AG08395 (cell line): ENCODE data around the gene SYTL3.
"Not testable (repeated sequence)": the region's sequence is repeated elsewhere in the genome, so short reads cannot be mapped to it uniquely, and the experiment has no call there.

Experiments used
- DNase-seq: peaks from one replicate; pipeline ENCODE4 v3.0.0; 2012; ENCODE audit warnings: mixed read lengths, low spot score

The SYTL3 gene

DNA sequence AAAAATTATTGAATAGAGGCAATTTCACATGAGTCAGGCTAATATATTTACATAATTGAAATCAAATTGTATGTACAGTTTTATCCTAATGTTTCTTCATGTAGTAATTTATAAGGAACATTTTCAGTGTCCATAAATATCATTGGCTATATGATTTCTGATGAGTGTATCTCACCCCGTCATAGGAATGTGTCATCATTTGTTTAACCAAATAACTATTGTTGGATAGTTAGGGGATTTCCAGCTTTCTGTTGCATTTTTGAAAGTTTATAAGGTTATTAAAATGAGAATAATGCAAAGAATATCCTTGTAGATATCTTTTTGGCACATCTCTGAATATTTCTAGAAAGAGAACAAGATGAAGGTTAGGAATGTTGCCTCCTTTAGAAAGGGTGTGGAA lies 39.0 kb downstream of the SYTL3 start:
- no peak for DNase-seq

DNA sequence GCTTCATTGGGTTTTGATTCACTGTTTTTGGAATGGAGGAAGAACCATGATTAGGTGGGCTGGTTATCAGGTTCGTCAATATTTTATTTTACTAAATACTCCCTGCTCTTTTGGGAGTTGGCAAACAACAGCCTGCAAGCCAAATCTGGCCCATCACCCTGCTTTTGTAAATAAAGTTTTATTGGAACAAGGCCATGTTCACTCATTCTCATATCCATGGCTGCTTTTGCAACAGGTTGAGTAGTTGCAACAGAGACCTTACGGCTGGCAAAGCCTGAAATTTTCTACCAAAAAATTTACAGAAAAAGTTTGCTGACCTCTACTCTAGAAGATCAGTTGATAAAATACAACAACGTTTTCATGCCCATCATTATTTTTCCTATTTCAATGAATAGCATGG lies 45.1 kb downstream of the SYTL3 start:
- no peak for DNase-seq

DNA sequence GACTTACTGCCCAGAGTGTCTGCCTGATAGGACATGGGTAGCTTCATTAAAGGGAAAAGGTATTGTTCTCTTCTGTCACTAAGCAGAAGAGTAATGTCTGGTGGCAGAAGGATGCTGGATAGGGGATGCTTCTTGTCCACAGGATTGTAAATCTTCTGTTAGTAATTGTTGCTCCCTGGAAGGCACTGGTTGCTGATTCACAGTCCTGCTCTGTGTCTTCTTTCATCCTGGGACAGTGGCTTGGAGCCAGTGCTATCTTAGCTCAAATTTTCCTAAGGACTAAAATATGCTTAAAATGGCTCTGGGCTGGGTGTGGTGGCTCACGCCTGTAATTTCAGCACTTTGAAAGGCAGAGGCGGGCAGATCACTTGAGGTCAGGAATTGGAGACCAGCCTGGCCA lies 48.0 kb downstream of the SYTL3 start:
- peak; percentile 92 for DNase-seq

DNA sequence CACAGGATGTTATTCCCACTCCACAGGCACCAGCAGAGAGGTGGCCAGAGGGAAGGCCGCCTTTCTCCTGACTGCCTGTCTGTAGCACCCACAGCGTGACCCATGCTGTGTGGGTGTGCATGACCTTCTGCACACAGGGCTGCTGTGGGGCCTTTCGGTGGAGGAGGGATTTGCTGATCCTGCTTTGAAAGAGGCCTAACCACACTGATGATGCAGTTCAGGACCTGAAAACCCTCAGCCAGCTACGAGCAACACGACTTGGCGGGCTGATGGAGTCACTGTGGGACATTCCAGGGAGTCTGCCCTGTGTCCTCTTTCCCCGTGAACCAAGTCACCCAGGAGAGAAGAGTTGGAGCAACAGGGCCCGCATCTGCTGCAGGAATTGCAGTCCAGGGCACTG lies 49.1 kb downstream of the SYTL3 start:
- no peak for DNase-seq

DNA sequence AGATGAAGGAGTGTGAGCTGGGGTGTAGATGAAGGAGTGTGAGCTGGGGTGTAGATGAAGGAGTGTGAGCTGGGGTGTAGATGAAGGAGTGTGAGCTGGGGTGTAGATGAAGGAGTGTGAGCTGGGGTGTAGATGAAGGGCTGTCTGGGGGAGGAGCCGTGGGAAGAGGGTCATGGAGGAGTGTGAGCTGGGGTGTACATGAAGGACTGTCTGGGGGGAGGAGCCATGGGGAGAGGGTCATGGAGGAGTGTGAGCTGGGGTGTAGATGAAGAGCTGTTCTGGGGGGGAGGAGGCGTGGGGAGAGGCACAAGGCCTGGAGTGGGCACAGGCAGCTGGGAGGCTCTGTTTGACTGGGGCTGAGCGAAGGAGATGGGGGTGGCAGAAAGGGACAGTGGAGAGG lies 51.4 kb downstream of the SYTL3 start:
- not testable (repeated sequence) for DNase-seq

DNA sequence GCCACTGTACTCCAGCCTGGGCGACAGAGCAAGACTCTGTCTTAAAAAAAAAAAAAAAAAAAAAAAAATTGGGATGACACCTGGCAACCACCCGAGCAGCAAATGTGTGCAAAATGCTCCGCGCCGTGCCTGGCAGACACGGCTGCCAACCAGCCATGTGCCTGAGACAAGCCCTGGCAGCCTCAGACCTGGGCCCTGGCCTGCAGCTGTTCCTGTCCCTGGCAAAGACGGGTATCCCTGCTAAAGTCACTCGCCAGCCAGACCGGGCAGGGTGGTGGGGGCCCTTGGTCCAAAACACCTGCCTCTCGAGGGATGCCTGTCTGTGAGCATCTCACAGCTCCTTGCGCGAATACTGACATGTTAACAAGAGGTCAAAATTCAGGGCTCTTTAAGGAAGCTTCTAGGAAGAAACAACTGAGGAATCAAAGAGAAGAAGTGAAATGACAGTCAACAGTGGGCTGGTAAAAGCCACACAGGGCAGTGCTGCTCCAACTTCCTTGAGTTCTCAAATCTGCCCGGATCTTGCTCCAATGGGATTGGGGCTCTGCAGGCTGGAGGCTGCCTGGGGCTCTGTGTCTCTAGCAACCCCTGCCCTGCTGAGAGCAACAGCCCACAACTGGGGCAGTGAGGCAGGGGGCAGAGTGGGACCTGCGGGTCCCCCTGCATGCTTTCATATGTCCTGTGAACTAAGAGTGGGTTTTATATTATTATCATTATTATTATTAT lies 53.4 kb downstream of the SYTL3 start:
- DNase-seq: no peak

DNA sequence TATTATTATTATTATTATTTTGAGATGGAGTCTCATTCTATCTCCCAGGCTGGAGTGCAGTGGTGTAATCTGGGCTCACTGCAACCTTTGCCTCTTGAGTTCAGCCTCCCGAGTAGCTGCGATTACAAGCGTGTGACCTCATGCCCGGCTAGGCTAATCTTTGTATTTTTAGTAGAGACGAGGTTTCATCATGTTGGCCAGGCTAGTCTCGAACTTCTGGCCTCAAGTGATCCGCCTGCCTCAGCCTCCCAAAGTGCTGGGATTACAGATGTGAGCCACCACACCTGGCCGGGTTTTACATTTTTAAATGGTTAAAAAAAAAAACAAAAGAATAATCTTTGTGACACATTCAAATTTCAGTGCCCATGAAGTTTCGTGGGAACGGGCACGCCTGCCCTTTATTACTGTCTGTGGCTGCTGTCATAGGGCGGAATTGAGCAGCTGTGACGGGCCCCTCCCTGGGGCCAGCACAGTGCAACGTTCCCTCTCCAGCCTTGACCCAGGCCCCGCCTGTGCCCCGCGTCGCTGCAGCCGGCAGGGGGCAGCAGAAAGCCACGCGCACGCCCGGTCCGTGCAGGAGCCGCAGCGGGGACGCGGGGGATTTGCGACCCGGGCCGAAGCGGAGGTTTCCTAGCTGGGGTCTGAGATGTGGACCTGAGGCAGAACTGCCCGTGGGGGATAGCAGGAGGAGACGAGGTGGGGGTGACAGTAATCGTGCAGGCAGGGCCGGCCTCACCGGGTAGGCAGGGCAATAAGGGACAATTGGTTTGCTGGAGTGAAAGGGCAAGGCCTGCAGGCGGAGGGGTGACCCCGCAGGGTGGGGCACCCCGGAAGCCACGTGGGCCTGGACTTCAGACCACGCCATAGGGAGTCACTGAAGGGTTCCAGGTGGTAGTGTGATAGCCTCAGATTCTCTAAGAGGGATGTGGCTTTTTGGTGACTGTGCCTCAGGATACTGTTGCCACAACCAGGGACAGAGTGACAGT lies 54.3 kb downstream of the SYTL3 start:
- peak; percentile 86 for DNase-seq

DNA sequence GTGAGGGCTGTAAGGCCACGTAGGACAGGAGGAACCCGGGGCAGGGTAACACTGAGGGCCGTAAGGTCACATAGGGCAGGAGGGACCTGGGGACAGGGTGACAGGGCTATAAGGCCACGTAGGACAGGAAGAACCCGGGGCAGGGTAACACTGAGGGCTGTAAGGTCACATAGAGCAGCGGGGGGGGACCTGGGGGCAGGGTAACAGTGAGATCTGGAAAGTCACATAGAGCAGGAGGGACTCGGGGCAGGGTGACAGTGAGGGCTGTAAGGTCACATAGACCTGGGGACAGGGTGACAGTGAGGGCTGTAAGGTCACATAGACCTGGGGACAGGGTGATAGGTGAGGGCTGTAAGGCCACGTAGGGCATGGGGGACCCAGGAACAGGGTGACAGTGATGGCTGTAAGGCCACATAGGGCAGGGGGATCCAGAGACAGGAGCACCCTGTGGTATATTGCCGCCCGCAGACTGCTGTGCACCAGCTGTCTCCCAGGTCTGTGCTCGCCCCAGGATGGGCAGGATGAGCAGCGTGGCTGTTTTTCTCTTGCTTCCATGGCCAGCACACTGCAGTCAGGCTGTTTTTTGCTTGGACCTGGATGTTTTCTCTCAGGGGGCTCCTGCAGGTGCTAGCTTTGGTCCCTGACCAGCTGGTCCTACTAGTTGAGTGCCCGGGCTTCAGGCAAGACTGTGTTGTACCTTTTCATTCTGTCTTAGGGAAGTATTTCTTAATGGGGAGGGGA lies 55.7 kb downstream of the SYTL3 start:
- DNase-seq: no peak

DNA sequence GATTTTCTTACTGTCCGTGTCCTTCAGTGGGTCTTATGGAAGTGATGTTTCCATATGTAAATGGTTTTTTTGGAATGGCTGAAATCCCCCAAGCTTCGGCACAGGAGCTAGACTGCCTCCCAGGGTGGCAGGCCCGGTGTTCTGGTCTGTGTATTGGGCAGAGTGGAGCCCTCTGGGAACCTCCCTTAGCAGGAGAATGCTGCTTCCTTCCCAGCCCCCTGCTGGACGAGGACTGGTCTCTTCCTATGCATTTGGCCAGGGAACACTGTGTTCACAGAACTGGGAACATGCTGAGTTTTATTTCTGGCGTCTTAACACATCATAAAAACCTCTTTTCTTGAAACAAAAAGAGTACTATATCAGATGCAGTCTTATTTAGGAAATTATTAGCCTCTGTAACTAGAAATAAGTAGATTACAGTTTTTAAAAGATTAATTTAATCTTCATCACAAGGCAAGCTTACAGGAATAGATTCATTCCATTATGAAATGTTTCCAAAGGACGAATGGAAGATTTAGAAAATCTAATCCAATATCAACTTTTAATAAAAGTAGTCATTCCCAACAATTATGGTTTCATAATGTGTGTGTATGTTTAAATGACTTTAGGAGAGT lies 56.6 kb downstream of the SYTL3 start:
- DNase-seq: peak; percentile 55

DNA sequence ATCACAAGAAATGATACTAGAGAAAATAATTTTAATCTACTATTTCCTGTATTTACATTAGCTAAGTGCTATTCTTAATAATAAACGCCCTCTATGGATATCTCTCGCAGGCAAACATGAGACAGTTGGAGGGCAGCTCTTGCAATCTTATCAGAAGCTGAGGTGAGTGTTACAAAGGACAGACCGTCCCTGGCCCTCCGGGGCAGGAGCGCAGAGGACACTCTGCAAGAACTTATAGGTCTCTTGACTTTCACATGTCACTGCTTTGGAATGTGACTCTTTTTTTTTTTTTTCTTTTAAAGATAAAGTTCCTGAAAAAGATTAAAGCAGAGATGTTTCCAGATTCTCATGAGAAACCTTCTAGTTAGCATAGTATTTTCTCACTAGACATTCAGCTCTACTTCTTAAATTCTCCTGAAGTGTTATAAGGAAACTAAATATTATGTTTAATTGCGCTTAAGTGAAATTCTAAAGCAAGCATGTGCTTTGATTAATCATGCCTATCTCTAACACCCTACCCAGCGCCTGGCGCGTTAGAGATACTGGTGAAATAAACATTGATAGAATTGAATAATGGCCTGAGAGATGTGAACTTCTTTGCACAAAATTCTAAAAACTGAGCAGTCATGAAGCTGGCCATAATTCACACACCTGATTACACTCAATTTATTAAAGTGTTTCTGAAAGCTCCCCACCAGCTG lies 57.4 kb downstream of the SYTL3 start:
- DNase-seq: peak; percentile 29

DNA sequence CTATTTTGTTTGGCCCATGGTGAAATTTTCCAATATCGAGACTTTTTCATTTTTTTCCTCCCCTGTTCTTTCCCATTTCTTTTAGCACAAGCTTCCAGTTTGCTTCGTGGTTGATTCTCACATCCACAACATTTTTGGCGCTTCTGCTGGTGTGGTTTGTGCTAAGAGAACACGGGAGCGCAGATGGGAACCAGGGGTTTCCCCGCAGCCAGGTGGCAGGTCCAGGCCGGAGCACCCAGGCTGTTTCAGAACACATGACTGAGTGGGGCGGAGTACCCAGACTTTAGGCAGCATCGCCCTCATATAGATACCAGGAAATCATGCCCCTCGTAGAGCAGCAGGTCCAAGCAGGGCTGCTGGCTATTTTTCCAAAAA lies 58.0 kb downstream of the SYTL3 start:
- DNase-seq: no peak

DNA sequence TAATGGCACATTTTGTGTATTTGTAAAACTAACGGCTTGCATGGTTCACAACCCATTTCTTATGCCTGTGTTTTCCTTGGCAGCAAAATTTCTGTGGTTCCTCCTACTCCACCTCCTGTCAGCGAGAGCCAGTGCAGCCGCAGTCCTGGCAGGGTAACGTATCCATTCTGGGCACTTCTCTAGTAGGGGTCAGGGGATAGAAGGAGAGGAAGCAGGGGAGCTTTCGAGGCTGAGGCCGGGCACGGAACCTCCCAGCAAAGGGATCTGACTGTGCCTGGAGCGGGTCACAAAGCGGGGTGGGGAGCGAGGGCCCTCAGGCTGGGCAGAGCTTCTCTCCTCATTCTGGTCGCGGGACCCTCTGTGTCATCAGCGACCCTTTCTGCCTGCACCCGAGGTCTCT lies 58.4 kb downstream of the SYTL3 start:
- peak; percentile 20 for DNase-seq

DNA sequence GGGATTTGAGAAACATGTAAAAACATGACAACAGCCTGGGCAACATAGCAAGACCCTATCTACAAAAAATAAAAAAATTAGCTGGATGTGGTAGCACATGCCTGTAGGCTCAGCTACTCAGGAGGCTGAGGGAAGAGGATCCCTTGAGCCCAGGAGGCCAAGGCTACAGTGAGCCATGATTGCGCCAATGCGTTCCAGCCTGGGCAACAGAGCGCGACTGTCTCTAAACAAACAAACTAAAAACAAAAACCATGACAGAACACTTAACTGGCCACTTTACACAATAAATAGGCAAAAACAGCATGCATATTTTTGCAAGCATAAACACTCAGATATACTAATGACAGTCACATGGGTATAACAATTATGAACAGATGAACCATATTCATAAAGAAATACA lies 60.0 kb downstream of the SYTL3 start:
- no peak for DNase-seq

DNA sequence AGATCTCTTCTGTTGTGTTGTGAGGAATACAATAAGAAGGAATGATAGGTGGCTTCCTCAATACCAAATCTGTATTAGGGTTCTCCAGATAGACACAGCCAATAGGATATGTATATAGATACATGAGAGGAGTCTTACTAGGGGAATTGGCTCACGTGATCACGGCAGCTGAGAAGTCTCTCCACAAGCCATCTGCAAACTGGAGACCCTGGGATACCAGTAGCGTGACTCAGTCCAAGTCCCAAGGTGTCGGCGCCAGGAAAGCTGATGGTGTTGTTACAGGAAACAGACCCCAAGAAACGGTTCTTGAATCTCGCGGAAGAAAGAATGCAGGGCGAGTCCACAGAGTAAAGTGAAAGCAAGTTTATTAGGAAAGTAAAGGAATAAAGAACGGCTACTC lies 61.4 kb downstream of the SYTL3 start:
- DNase-seq: no peak

DNA sequence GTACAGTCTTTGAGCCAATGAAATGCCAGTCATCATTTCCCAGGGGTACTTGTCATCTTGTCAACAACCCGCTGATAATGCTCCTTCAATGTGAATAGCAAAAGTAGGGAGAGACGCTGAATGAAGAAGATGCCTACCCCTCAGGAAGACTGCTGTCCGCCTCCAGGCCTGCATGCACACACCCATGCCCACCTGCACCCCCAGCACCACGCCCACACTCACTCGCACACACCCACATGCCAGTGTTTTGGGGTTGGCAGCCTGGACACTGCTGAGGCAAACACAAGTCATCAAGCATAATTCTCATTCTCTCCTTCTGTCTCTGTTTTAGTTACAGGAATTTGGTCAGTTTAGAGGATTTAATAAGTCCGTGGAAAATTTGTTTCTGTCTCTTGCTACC lies 63.6 kb downstream of the SYTL3 start:
- DNase-seq: no peak

DNA sequence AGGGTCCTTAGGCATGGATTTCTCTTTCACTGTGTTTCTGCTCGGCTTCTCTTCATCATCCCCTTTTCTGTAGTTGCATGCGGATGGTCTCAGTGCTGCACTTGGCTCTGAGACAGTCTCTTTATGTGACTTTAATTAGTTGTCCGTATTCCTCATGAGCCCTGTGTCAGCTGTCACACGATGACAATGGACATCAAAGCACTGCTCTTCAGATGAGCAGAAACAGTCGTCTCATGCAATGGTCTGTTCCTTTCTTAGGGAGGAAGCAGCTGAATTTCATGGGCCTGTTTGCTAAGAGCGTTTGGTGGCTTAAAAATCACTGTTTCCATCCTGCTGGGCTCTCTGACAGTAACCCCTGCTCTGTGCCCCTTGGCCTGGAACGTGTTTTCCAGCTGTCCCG lies 64.9 kb downstream of the SYTL3 start:
- no peak for DNase-seq

DNA sequence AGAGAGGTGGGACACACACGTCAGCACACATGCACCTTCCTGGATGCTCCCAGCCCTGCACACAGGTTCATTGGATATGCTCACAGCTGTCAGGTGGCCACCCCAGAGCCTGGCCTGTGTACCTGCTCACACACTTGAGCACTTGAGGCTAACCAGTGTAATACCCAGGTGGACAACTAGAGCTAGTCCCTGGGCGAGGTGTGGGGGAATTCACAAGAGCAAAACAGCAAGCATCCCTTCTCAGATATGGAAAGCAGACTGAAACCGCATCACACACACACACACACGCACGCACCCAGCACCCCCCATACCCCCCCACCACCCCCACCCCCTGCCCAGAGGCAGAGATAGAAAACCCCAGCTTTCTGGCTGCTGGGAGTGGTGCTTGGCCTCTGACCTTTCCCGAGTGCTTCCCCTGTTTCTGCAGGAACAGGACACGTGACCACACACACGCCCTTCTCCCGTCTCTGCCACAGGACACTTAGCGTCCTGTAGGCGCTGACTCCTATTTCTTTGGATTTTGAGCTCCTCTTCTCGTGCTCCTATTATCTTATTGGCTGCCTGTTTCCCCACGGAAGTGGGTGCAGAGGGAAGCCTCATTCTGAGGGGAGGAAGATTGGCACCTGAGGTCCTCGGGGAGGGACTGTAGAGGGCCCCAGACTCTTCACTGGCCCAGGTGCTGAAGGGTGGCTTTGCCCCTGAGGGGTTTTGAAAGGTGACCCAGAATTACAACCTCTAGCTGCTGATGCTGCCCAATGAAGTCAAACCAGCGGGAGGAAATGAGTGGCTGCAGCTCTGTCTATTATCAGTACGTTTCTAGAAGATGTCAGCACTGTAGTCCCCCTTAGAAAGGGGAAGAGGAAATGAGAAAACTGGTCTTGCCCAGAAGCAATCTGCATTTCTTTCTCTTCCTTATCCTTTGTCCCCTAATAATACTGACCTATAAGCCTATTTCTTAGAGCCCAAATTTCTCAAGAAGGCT lies 65.8 kb downstream of the SYTL3 start:
- no peak for DNase-seq

DNA sequence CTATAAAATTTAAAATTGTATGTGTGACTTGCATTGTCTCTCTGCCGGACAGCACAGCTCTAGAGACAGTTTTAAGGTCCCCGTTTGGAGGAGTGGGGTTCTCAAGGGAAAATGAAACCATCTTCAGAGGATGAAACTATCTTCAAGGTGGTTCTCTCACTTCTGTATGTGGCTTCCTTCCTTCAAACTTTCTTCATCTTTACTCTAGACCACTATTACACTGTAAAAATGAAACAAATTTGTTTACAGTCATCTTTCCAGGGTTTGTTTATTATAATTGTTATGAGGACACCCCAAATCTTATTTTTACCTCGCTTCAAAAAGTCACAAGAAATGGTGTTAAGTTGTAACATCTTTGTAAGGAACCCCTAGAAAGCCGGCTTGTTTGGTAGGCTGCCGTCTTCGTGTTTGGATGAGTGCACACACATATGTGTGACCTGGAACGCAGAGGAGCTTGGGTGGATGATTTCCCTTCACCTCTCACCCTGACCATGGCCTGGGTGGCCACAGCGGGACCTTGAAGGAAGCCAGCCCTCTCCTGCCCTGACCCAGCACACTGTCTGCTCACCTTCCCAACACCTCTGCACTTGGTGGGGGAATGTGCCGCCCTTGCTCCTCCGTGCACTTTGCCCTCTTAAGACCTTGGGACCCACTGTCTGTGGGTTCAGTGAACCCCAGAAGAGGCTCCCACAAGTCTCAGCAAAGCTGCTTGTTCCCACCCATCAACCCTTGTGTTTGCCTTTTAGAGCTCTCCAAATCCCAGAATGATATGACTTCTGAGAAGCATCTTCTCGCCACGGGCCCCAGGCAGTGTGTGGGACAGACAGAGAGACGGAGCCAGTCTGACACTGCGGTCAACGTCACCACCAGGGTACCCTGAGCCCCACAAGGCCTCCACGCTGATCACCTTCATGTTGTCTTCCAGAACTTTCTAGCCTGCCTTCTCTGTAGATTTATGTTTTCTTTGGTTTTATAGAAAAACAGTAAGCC lies 67.8 kb downstream of the SYTL3 start:
- no peak for DNase-seq

DNA sequence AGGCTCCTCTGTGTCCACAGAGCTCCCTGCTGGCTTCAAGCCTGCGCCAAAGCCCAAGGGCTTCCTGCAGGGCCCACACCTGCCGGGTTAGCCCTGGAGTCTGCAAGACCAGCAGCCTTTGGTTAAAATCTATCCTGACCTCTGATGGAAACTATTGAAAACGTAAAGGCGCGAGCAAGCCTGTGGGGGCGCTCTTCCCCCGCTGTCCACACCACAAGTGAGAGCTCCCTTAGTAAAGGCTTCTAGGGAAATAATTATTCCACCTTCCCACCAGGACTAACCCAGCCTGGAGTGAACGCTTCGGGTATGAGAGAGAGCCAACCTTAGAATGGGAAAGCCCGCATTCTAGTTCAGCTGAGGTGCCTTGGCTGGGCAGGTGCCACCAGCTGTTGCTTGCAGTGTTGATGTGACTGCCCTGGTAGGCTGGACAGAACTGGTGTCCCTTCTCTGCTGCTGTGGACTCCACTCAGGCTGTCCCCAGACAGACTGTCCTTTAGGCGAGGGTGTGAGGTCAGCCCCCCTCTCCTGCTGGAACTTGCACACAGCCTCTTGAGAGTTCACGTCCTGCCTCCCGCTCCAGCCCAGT lies 68.7 kb downstream of the SYTL3 start:
- DNase-seq: no peak
